Adipose tissue (tissue), 3 donors: ENCODE results near the gene TASOR. TPM values are rescaled to one million over a fixed set of nuclear protein-coding genes. Genes with fewer than 3 reads are reported as not detected.

ENCODE experiments used
- H3K27ac ChIP-seq: one replicate; pipeline ENCODE4 v1.5.1; 2013; ENCODE audit warnings: low read depth, low read length
- WGBS, 3 donors: extraction: QIAGEN DNeasy Blood & Tissue Kit; methylation state at CpG; one replicate each; pipeline ENCODE4 v1.1.7; 2013; 5-methylcytosine and 5-hydroxymethylcytosine counted together
- polyA plus RNA-seq, 3 donors: library from polyadenylated mRNA; stranded (reverse); fragments of 200-250 nt; gene quantifications; one replicate each; pipeline ENCODE4 v1.2.3, GENCODE V29; 2013
- donor health status: healthy with polysubstance abuse.
- donor health status: Bipolar disorder and iron deficiency.
- donor health status: healthy.

TASOR gene
- polyA plus RNA-seq, 3 donors, result 12.4 to 26.3 (median 15.9) TPM

DNA sequence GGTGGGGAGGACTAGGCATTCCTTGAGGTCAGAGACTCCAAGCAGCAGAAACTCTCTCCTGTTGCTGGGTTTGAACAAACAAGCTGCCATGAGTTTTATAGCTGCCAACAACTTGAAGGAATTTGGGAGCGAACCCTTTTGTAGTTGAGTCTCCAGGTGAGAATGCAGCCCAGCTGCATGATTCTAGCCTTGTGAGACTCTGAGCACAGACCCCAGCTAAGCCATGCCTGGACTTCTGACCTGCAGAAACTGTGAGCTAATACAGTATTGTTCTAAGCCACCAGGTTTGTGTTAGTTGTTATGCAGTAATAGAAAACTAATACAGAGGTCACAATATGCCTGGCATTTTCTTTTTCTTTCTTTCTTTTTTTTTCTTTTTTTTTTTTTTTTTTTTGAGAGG lies 6.2 kb upstream of the TASOR start:
- no peak overlapping the region for H3K27ac ChIP-seq
- WGBS, 3 donors, result 92 to 100% (median 96%) methylated on average over 1 of the region's 1 CpG

DNA sequence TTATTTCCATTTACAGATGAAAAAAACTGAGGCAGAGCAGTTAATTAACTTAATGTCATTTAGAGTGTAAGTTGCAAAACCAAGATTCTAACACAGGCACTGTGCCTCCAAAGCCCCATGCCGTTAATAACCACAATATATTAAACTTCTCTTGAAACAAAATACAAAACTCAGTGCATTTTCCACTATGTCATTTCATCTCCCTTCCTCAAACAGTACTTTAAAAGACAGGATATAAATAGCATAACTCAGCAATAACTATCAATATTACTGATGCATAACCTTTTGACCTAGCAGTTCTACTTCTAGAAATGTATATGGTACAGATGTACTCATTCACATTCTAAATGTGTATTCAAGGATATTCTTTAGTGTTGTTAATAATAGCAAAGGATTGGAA lies 5.1 kb upstream of the TASOR start:
- WGBS, 3 donors, result 58 to 84% (median 77%) methylated on average over 1 of the region's 1 CpG
- no peak overlapping the region for H3K27ac ChIP-seq

DNA sequence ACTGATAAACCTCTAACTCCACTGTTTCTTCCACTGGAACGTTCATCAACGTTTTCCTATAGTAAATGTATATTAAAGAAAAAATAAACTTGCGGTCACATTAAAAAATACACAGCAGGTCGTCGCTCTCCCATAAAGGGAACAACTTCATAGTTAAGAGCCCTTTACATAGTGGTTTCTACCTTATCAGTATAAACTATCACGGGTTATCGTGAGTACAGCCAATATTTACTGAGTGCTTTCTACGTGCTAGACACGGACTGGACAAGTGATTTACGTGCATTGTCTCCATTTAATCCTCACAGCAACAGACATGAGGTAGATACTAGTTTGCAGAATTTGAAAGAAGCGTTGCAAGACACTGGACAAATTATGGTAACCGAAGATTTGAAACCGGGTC lies 964 bp upstream of the TASOR start:
- H3K27ac ChIP-seq, result no peak overlapping the region
- 90 to 98% (median 93%) methylated on average over 13 of the region's 13 CpGs for WGBS, 3 donors

- WGBS, 3 donors, result 0 to 1% (median 1%) methylated on average over 51 to 58 of the region's 58 CpGs
- peak overlapping the region; percentile 71 for H3K27ac ChIP-seq
Measured at GRCh38 chr3:56682462-56683121, 473 bp downstream of the TASOR start.

DNA sequence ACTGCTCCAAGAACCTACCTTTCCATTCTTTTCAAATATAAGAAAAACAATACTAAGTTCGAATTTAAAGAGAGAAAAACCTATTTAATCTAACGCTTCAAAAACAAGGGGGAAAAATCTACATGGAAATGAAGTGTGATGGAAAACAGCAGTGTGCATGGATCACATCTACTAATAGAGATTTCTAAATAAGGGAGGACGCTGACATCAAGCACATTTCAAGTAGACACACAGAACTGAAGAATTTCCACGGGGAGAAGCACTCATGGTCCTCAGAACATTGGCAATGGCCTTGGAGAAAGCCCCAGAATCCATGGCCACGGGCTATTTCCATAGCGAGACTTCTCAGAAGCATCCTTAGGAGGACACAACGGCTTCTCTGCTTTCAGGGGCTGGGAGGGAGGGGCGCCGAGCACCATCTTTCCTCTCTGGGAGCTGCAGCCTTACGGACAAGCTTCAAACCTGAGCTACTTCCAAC lies 1.0 kb downstream of the TASOR start:
- 15 to 25% (median 20%) methylated on average over 10 of the region's 10 CpGs for WGBS, 3 donors
- H3K27ac ChIP-seq, result peak overlapping the region; percentile 71

- H3K27ac ChIP-seq, result no peak overlapping the region
Measured at GRCh38 chr3:56680054-56680580, 2.9 kb downstream of the TASOR start.

DNA sequence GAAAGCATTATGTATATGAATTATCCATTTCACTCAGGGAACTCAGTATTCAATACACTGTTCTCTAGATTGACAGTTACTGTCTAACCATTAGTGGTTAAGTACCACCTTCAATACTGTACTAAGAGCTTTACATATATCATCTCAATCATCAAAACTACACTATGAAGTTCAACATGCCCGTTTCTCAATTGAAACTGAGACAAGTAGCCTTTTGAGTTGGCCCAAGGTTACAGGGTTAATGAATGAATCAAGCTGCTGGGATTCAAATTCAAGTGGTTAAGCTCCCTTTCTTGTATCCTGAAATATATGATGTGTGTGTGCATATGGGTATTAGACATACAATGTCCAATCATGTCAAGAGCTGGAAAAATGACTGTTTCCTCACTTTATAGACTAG lies 5.8 kb downstream of the TASOR start:
- H3K27ac ChIP-seq, result no peak overlapping the region
- 30 to 69% (median 68%) methylated on average over 1 of the region's 1 CpG for WGBS, 3 donors

DNA sequence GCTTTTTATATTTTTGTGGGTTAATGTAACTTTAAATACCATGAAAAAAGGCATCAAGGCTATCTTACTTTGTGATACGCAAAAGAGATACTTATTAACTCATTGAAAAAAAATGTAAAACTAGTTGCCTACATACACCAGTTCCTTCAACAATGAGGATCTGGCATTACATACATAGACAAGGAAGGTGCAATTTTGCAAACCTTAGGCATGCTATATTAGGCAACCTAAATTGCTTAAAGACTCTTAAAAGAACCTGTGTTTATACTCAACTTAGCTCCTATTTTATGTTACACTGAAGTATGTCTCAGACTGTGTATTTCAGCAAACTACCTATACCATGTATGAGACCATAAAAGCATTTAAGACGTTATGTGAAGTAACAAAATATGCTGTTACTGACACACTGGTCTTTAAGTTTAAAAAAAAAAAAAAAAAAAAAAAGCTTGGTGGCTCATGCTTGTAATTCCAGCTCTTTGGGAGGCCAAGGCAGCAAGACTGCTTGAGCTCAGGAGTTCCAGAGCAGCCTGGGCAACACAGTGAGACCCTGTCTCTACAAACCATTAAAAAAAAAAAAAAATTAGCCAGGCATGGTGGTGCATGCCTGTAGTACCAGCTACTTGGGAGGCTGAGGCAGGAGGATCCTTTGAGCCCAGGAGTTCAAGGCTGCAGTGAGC lies 9.1 kb downstream of the TASOR start:
- H3K27ac ChIP-seq, result no peak overlapping the region
- WGBS, 3 donors, result 60 to 71% (median 65%) methylated on average over 2 of the region's 2 CpGs

DNA sequence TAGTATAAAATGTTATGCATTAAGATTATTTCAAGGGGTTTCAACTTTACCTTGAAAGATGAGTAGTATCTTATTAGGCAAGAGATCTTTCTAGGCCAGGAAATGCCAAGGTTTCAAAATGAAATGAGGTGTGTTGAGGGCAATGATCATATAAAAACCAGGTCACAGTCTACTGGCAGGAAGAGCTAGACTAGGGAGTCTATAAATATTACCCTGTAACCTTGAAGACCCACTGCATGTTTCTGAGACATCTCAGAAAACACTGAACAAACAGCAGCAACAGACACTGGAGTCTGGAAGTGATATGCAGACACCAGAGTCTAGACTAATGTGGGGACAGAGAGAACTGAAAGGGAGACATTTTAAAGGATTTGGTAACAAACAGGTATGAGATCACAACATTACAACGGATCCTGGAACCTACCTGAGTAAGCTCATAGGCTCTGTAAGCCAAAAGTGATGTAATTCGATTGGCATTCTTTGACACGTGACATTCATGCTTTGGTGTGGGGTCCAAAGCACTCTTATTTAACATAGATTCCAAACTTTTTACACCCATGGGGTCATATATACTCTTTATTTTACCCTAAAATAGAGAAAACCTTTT lies 15.0 kb downstream of the TASOR start:
- 79 to 89% (median 83%) methylated on average over 3 of the region's 3 CpGs for WGBS, 3 donors
- no peak overlapping the region for H3K27ac ChIP-seq

- no peak overlapping the region for H3K27ac ChIP-seq
- WGBS, 3 donors, result 99 to 100% (median 100%) methylated on average over 2 of the region's 2 CpGs
Measured at GRCh38 chr3:56664823-56665222, 18.2 kb downstream of the TASOR start.

GRCh38 chr3:56655709-56656108 lies 27.4 kb downstream of the TASOR start:
- H3K27ac ChIP-seq, result no peak overlapping the region
- 56 to 96% (median 70%) methylated on average over 1 of the region's 1 CpG for WGBS, 3 donors

- WGBS, 3 donors, result 81 to 87% (median 86%) methylated on average over 1 of the region's 1 CpG
- H3K27ac ChIP-seq, result no peak overlapping the region
Measured at GRCh38 chr3:56654460-56654859, 28.6 kb downstream of the TASOR start.

- H3K27ac ChIP-seq, result no peak overlapping the region
- 84 to 97% (median 94%) methylated on average over 2 of the region's 2 CpGs for WGBS, 3 donors
Measured at GRCh38 chr3:56645407-56645806, 37.7 kb downstream of the TASOR start.

- 87 to 89% (median 88%) methylated on average over 9 of the region's 9 CpGs for WGBS, 3 donors
- no peak overlapping the region for H3K27ac ChIP-seq
Measured at GRCh38 chr3:56633602-56634535, 49.2 kb downstream of the TASOR start.

Other genes starting within 250 kb of the TASOR start
- gene ERC2, start 214.8 kb downstream of the TASOR start, polyA plus RNA-seq, result under 1 TPM in 2 of 3 donors, not detected in 1; 0.04 to 0.54 TPM
- gene CCDC66, start 126.1 kb downstream of the TASOR start, polyA plus RNA-seq, result 1 to 10 TPM; 4.0 to 7.8 (median 6.2) TPM
- gene ARHGEF3, start 118.7 kb upstream of the TASOR start, polyA plus RNA-seq, result 10 to 100 TPM; 11.1 to 15.4 (median 11.4) TPM